22Rv1 (cell line): ENCODE data around the gene RND2.
"Not testable (repeated sequence)": the region's sequence is repeated elsewhere in the genome, so short reads cannot be mapped to it uniquely, and the experiment has no call there.

Experiments
- H3K27ac ChIP-seq: fragments of 450-650 bp; 2 replicates; pipeline ENCODE4 v1.5.1; 2017
- CTCF ChIP-seq: fragments of 450-650 bp; IDR thresholded peaks from 2 replicates; pipeline ENCODE4 v1.5.1; 2017; ENCODE audit warnings: mild to moderate bottlenecking
- ZFX ChIP-seq: fragments of 450-650 bp; IDR thresholded peaks from 2 replicates; pipeline ENCODE4 v1.6.1; 2017; ENCODE audit warnings: antibody characterized with exemption, borderline replicate concordance

Gene RND2

GRCh38 chr17:43024407-43025289 lies at the start of gene RND2:
TSS of gene RND2 (plus strand) at chr17:43025231. CDS start at chr17:43025348, 117 bp downstream.
- peak within 1 kb of the TSS; percentile 72 for H3K27ac ChIP-seq
- TF ChIP-seq ZFX (no peak), CTCF (peak; percentile 44)

- TF ChIP-seq CTCF (no peak), ZFX (no peak)
- no peak overlapping the region for H3K27ac ChIP-seq
Observed at GRCh38 chr17:42975265-42975664, 49.8 kb upstream of the RND2 start.

- not testable (repeated sequence) for H3K27ac ChIP-seq
Observed at GRCh38 chr17:42975701-42976100, 49.3 kb upstream of the RND2 start.

- H3K27ac ChIP-seq = peak within 1 kb of the TSS; percentile 95
- TF ChIP-seq CTCF (no peak), ZFX (no peak)
Observed at GRCh38 chr17:42979511-42980273, 45.3 kb upstream of the RND2 start, which contains the start of gene PTGES3L. TSS of gene PTGES3L (minus strand) at chr17:42980080. CDS start at chr17:42980053, 27 bp downstream.

GRCh38 chr17:42980274-42980765 lies 44.7 kb upstream of the RND2 start, which contains the start of gene RUNDC1:
TSS of gene RUNDC1 (plus strand) at chr17:42980565. CDS start at chr17:42980577, 12 bp downstream.
- TF ChIP-seq ZFX (no peak), CTCF (no peak)
- peak within 1 kb of the TSS; percentile 95 for H3K27ac ChIP-seq

GRCh38 chr17:42980766-42981397 lies 44.1 kb upstream of the RND2 start:
- H3K27ac ChIP-seq = peak overlapping the region; percentile 95
- TF ChIP-seq ZFX (no peak), CTCF (peak; percentile 62)

- TF ChIP-seq CTCF (no peak), ZFX (no peak)
- peak overlapping the region; percentile 95 for H3K27ac ChIP-seq
Observed at GRCh38 chr17:42982266-42982665, 42.8 kb upstream of the RND2 start.
